A673 (cell line): ENCODE results near the gene DMGDH.

Experiments used
- CTCF ChIP-seq: fragments of 300-800, 200-600 bp; sonication (generic); conservative IDR thresholded peaks from 2 replicates; pipeline ENCODE4 v1.5.1; 2017; ENCODE audit warnings: low read depth, mild to moderate bottlenecking, antibody characterized with exemption, low read length, moderate library complexity, mixed read lengths
- EZH2 ChIP-seq: fragments of 200-600 bp; sonication (generic); IDR thresholded peaks from 2 replicates; pipeline ENCODE4 v1.6.1; 2017; ENCODE audit warnings: borderline replicate concordance, low read depth, mild to moderate bottlenecking, mixed read lengths, antibody characterized with exemption, low read length; ENCODE audit not compliant: poor library complexity, severe bottlenecking

GRCh38 chr5:79077680-79078365, 8.3 kb upstream of the DMGDH start:
- TF ChIP-seq CTCF (no peak), EZH2 (no peak)
